IMR-90 (cell line): ENCODE results near the gene FMN2.

Experiments
- BHLHE40 ChIP-seq: fragments of 150-350 bp; IDR thresholded peaks from 2 replicates; pipeline ENCODE4 v1.6.1; 2016; ENCODE audit warnings: mild to moderate bottlenecking, low read depth, low read length
- CEBPB ChIP-seq: IDR thresholded peaks from 2 replicates; pipeline ENCODE4 v1.6.1; 2012; ENCODE audit warnings: low read depth, low read length, improper control_type of control experiment
- CTCF ChIP-seq: conservative IDR thresholded peaks from 2 replicates; pipeline ENCODE4 v1.5.1; 2012; ENCODE audit warnings: mild to moderate bottlenecking, low read depth, low read length, improper control_type of control experiment
- ELK1 ChIP-seq: fragments of 150-350 bp; IDR thresholded peaks from 2 replicates; pipeline ENCODE4 v1.6.1; 2016; ENCODE audit warnings: low read depth, mild to moderate bottlenecking, low read length, moderate library complexity, borderline replicate concordance
- MAFK ChIP-seq: IDR thresholded peaks from 2 replicates; pipeline ENCODE4 v1.6.1; 2012; ENCODE audit warnings: low read depth, low read length, improper control_type of control experiment
- MAZ ChIP-seq: IDR thresholded peaks from 2 replicates; pipeline ENCODE4 v1.6.1; 2012; ENCODE audit warnings: low read depth, mild to moderate bottlenecking, low read length, improper control_type of control experiment, moderate library complexity, borderline replicate concordance
- MXI1 ChIP-seq: IDR thresholded peaks from 2 replicates; pipeline ENCODE4 v1.6.1; 2012; ENCODE audit warnings: low read depth, mild to moderate bottlenecking, low read length, moderate library complexity, borderline replicate concordance
- NFE2L2 ChIP-seq: fragments of 150-350 bp; IDR thresholded peaks from 2 replicates; pipeline ENCODE4 v1.6.1; 2016; ENCODE audit warnings: low read depth, mild to moderate bottlenecking, low read length
- POLR2A ChIP-seq: IDR thresholded peaks from 2 replicates; pipeline ENCODE4 v1.6.1; 2012; ENCODE audit warnings: mild to moderate bottlenecking, low read depth, low read length
- RAD21 ChIP-seq: IDR thresholded peaks from 2 replicates; pipeline ENCODE4 v1.6.1; 2012; ENCODE audit warnings: low read length, improper control_type of control experiment
- RCOR1 ChIP-seq: IDR thresholded peaks from 2 replicates; pipeline ENCODE4 v1.6.1; 2012; ENCODE audit warnings: mild to moderate bottlenecking, low read length, improper control_type of control experiment; ENCODE audit not compliant: insufficient replicate concordance
- RFX5 ChIP-seq: IDR thresholded peaks from 2 replicates; pipeline ENCODE4 v1.8.0; 2012; ENCODE audit warnings: low read depth, mild to moderate bottlenecking, low read length, moderate library complexity
- SMC3 ChIP-seq: fragments of 150-350 bp; IDR thresholded peaks from 2 replicates; pipeline ENCODE4 v1.6.1; 2016; ENCODE audit warnings: low read depth, mild to moderate bottlenecking, antibody characterized with exemption, low read length, moderate library complexity
- TF ChIP-seq, protein P1 (sequence below): fragments of 150-350 bp; IDR thresholded peaks from 2 replicates; pipeline ENCODE4 v1.6.1; 2017; ENCODE audit warnings: mild to moderate bottlenecking, antibody characterized with exemption, low read length, low read depth

GRCh38 chr1:240462277-240462676 is 370.6 kb downstream of the FMN2 start:
- TF ChIP-seq RAD21, result no peak
- TF ChIP-seq CTCF, result no peak
- TF ChIP-seq POLR2A, result no peak
- no peak for TF ChIP-seq MAZ
- no peak for TF ChIP-seq RFX5
- TF ChIP-seq CEBPB, result no peak
- no peak for TF ChIP-seq BHLHE40
- TF ChIP-seq MAFK, result peak; percentile 41; the same call in 1 of the 2 replicates
- TF ChIP-seq ELK1, result no peak
- TF ChIP-seq, protein P1, sequence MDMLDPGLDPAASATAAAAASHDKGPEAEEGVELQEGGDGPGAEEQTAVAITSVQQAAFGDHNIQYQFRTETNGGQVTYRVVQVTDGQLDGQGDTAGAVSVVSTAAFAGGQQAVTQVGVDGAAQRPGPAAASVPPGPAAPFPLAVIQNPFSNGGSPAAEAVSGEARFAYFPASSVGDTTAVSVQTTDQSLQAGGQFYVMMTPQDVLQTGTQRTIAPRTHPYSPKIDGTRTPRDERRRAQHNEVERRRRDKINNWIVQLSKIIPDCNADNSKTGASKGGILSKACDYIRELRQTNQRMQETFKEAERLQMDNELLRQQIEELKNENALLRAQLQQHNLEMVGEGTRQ, result no peak
- TF ChIP-seq MXI1, result no peak
- no peak for TF ChIP-seq SMC3
- TF ChIP-seq RCOR1, result no peak
- TF ChIP-seq NFE2L2, result no peak
